GM21447 (cell line): ENCODE data around the gene MYCBPAP.

Experiments used
- ATAC-seq: cut with Tn5 transposase; IDR thresholded peaks from one replicate; pipeline ENCODE4 v1.9.1; 2021; ENCODE audit not compliant: unreplicated experiment

MYCBPAP gene

DNA sequence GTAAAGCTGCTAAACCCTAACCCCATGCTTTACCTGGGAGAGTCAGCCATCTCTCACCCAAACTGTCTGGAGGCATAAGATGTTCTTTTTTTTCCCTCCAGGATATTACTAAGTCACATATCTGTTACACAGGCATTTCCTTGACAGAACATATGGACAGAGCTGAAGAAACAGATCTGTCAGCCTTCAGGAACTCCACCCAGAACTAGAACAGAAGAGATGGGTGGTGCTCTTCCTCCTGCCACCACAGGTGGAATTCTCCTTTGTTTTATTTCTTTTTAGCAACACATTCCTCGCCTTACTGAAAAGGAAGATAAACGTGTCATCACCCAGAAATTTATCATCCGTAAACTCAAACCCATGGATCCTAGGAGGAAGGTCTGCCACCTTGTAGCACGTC, 8.8 kb downstream of the MYCBPAP start:
- ATAC-seq, result no peak

DNA sequence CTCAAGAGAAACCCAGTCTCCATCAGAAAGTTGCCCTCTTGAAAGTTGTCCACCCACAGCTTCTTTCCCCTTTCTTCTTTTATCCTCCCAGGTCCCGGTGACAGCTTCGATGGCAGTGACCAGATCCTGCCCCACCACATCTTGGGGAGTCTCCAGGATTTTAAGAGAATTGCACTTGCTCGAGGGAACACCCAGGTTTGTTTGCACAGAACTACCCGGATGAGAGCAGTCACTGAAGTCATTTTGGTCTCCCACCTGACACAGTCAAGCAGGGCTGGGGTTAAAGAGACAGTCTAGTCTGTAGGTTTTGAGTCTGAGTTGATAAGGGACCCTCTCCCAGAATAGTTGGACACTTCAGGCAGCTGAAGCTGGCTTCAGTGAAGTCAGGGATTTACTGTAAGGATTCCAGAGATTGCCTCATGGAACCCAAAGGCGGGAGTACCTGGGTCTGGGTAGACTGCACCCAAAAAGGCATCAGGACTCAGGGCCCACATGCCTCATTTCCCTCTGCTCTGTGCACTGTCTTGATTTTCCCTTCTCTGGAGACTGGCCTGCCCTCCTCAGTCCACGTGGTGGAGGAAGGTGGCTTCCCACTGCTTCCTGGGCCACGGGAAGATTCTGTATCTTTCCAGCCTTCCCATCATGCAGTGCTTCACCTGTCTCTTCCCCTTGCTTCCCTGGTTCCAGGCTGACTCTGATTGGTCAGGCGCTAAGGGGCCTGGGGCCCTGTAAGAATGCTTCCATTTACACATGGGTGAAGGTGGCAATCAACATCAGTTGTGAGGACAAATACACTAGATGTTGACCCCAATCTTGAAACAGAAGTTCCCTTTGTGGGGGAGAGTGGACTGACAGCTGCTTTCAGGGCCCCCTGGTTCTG, 9.5 kb downstream of the MYCBPAP start:
- ATAC-seq, result no peak

DNA sequence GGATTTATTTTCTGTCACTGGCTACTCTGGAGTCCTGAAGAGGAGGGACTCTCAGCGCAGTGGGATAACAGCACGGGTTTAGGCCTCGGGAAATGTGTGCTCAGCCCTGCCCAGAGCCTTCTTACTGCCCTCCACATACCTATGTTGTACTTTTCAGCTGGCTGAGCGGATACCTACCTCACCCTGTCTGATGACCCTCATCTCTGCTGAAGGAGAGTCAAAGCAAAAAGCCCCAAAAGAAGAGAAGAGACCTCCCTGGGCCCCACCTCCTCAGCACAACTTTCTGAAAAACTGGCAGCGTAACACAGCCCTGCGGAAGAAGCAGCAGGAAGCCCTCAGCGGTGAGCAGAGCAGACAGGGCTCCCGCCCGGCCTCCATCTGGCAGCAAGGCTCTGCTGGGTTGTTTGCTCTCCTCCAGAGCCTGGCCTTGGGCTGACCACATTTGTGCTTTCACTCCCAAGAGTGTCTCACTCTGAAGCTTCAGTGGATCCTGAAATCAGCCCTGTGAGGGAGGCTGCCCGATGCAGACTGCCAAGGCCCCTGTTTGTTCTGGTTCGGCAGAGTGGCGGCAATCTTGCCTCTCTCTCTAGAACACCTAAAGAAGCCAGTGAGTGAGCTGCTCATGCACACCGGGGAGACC, 10.3 kb downstream of the MYCBPAP start:
- ATAC-seq, result no peak

DNA sequence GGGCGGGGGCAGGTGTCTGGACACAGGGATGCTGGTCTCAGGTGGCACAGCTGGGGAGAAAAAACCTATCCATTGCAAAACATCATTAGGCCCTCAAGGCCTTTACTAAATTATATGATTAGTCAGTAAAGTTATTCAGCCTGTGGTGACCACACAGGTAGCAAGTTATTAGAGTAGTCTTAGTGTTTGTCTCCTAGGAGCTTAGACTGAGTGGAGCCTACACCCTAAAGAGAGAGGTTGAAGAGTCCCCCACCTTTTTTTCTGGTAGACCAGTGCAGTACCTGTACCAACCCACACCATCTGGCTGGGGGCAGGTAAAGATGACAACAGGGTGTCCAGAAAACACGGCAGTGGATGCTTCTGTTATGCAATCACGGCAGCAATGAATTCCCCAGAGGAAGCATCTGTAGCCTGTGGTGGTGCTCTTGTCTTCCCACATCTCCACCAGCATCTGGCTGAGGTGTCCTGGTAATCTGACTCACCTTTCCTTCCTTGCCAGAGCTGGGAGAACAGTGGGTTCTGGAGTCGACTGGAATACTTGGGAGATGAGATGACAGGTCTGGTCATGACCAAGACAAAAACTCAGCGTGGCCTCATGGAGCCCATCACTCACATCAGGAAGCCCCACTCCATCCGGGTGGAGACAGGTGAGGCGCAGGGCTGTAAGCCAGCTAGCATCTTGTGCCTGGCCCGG, 11.0 kb downstream of the MYCBPAP start:
- ATAC-seq, result no peak

DNA sequence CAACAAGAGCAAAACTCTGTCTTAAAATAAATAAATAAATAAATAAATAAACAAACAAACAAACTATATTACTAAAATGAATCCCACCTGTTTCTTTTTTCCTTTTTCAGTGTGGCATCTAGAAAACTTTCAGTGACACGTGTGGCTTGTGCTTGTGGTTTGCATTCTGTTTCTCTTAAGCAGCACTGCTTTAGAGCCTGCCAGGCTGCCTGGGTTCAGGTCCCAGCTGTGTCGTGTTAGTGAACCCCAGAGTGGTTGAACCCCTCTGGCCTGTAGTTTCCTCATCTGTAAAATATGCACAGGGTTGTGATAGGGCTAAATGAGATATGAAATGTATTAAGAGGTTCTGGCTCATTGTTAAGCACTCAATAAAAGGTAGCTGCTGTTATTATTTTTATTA, 12.2 kb downstream of the MYCBPAP start:
- no peak for ATAC-seq

DNA sequence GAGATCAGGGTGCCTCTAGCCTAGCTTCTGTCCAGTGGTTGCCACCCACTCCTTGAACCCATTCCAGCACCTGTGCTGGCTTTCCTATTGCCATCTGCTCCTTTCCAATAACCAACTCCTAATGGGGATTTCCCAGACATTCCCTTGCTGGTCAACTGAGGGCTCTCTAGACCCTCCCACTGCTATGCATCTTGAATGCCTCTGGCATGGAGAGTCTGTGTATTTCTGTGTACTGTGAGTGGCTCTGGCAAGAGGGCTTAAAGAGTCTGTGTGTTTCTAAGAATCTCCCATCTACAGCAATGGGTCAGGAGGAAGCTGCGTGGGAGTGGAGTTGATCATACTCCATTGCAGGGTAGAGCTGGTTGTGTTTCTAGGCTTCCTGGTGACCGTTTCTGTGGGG, 13.3 kb downstream of the MYCBPAP start:
- ATAC-seq, result no peak

DNA sequence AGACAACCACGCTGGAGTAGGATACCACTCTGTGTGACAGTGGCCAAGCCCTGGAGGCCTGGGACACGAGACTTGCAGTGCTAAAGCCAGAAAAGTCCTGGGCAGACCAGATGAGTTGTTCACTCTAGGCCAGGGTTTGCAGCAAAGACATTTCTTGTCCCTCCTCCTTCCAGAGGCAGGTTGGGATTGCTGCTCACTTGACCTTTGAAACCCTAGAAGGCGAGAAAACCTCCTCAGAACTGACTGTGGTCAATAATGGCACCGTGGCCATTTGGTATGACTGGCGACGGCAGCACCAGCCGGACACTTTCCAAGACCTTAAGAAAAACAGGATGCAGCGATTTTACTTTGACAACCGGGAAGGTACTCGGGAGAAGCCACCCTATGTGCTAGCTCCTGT, 14.5 kb downstream of the MYCBPAP start:
- no peak for ATAC-seq

DNA sequence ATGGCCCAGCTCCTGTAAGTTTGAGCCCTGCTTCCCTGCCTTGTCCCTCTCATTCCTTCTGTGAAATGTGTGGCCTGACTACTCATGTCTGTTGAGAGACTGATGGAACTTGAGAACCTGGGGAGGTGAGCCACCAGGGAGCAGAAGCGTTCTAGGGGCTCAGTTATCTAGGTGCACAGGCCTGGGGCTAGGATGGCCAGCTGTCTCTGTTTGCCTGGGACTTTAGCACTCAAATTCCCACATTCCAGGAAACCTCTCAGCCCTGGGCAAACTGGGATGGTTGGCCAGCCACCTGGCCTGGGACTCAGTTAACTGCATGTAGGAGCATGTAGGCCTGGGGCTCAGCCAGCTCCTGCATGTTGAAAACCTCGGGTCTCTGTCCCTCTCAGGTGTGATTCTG, 15.0 kb downstream of the MYCBPAP start:
- no peak for ATAC-seq

DNA sequence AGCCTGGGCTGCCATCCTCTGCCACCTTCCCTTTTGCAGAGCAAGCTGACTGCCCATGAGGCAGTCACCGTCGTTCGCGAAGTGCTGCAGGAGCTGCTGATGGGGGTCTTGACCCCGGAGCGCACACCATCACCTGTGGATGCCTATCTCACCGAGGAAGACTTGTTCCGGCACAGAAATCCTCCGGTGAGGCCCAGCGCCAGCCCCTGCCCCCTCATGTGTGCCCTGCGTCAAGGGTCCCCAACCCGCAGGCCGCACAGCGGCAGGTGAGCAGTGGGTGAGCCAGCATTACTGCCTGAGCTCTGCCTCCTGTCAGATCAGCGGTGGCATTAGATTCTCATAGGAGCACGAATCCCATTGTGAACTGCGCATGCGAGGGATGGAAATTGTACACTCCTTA, 16.6 kb downstream of the MYCBPAP start:
- no peak for ATAC-seq

DNA sequence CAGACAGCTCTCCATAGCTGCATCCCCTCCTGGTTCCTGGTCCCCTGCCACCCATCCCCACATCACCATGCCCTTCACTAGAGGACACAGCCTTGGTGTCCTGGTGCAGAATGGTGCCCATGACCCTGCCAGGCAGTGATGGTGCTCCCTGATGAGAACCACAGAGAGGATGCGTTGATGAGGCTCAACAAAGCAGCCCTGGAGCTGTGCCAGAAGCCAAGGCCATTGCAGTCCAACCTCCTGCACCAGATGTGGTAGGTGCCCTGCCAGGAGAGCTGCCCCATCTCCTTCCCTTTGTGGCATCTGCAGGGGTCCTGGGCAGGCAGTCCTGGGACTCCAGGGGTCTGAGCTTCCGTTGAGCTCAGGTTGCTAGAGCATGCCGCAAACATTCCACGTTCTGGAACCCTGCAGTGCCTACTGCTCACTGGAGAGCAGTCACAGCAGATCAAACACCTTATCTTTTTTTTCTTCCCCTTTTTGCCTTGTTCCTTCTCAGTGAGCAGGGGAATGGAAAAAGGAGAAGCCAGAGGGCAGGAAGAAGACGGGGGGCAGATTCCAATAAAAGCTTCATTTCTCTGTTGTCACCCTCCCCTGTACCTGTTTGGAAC, 19.0 kb downstream of the MYCBPAP start:
- ATAC-seq, result no peak

DNA sequence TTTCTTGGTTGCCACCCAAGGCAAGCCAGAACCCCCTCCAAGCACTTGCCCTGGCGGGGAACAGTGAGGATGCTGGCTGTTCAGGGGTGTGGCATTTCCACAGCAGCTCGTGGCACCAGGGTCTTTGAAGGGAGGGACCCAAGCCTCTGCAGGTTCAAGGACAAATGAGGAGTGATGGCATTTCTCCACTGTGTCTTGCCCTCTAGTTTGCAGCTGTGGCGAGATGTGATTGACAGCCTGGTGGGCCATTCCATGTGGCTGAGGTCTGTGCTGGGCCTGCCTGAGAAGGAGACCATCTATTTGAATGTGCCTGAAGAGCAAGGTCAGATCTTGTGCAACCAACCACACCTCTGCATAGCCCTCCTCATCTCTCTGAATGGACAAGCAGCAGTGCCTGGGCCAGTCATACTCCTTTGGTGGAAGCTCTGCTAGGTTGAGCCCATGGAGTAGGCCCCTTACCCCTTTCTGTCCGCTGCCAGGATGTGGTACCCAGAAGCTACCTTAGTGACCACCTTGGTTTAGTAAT, 19.8 kb downstream of the MYCBPAP start:
- ATAC-seq, result no peak

DNA sequence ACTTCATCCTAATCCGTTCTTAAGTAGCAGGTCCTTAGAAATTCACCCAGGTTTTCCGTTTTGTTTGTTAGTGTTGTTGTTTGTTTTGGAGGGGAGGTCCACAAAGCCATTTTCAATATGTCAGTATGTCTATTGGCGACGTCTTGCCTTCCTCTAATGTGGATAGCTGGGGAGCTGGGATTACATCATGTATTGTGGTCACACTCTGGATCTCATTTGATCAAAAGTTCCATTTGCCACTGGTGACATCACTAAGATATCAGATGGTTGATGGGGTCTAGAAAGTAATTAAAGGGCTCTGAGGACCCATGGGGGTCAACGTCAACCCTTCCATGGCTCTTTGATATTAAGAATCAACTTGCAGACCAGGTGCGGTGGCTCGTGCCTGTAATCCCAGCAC, 21.6 kb downstream of the MYCBPAP start:
- no peak for ATAC-seq

DNA sequence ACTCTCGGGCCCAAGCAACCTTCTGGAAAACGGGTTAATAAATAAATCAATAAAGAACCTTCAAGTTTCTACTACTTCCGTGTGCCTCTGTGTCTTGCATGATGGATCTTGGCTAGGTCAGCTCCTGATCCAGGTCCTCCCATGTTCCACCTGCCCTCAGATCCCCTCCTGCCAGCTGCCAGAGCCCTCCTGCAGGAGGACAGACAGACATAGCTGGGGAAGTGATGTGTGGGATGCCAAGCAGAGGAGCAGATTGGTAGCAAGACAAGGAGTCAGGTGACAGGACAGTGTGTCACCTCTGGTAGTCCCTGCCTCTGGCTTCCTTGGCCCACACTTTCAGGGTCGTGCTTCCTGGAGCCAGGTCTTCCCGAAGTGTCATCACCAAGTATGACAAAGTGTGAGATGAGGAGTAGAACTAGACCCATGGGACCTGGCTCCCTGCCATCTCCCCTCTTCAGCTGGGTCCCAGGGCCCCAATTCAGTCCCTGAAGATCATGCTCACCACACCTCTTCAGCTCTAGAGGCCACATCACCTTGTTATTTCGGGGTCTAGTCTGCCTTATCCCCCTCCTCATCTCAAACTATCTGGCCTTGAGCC, 23.3 kb downstream of the MYCBPAP start:
- ATAC-seq, result no peak

DNA sequence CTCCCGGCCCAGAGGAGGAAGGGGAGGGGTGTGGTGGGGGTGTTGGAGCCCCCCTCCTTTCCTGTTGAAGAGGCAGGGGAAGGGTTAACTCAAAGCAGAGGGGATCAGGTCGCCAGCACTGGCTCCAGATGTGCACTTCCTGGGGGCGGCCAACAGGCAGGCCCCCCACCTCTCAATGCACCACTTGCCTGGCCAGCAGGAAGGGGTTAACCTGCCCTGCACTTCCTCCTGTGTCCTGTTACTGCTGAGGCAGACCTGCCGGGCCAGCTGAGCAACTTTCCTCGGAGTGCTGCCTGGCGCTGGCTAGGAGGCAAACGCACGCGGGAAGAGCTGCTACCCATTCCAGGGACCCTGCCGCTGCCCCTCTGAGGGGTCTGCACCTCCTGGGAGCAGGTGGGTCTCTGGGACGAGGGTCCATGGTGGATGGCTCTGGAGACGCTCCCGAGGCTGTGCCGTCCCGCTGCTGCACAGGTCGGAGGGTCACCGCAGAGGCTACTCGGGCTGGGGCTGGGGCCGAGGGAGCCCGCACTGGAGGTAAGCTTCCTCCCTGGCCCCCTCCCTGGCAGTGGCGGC, 24.3 kb downstream of the MYCBPAP start, which contains the start of gene EPN3:
Gene EPN3 (plus strand): TSS at position 284 of the 573 bp plus-strand sequence. CDS start 3,822 bp downstream, outside the sequence.
- no peak for ATAC-seq

DNA sequence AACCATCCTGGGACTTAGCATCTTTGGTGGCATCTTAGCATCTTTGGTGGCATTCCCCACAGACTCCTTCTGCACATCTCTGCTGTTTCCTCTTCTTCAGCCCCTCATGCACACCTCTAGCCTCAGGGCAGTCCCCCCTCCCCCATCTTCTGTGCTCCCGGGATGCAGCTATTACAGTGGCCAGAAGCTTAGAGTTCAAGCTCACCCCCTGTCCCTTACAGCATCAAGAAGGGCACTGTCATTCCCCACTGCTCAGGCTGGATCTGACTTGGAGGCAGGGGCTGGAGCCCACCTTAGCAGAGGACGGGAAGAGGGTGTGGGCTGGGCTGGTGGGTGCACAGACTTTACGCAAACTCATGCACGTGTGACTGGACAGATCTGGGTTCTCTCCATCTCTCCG, 24.9 kb downstream of the MYCBPAP start:
- no peak for ATAC-seq

DNA sequence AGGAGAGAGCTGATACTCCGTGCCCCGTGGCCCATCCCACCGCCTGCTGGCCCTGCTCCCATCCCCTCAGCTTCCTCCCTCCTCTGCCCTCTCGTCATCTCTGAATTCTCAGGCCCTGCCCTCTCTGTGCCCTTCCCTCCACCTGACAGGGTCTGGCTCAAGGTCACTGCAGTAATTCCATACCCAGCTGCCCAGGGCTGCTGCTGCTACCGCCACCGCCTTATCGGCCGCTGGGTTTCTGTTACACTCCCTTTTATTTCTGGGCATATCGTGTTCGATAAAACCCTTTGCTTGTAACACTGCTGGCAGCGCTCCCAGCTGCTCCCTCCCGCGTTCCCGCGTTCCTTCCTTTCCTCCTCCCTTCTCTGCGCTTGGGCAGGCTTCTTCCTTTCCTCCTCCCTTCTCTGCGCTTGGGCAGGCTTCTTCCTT, 25.5 kb downstream of the MYCBPAP start:
- ATAC-seq, result no peak

DNA sequence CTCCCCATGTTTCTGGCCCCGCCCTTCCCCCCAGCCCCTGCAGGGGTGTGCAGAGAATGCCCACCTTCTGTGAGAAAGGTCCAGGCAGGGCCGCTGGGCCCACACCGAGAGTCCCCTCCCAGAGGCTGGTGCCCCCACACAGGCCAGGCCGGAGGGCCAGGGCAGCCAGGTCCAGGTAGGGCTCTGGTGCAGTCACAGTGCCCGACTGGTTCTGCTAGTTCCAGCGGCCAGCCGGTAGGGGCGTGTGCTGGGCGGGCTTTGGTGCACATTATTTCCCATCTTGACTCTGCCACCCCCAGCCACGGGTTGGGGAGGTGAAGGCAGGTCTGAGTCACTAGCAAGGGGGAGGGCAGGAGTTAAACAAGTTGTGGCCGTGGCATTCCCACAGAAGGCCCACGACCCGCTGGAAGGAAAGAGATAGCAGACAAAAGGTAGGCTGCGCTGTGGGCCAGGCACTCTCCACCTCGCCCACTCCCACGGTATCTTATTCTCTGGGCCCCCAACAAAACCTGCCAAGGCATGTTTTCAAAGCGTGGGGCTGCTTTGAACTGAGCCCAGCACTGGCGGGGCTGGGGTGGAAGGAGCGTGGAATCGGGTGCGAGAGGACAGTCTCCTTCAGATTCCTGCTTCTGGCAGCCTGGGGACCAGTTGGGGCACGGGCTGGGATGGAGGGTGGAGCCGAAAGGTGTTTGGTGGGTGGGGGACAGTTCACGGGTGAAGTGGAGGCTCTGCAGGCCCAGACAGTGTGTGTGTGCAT, 26.2 kb downstream of the MYCBPAP start:
- no peak for ATAC-seq

DNA sequence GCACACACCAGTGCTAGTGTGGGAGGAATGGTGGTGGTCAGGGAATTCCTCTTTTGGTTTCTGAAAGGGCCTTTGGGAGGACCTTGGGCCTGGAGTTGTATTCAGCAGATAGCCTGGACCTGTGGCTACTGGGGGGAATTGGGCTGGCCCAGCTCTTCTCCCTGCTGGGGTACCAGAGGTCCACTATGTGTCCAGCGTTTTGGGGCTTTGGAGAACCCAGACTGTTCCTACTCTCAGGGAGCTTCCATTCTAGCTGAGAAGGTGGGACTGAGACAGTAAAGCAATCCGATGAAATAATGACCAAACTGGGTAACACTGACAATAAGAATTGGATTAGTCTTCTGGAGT, 26.7 kb downstream of the MYCBPAP start:
- ATAC-seq, result no peak

DNA sequence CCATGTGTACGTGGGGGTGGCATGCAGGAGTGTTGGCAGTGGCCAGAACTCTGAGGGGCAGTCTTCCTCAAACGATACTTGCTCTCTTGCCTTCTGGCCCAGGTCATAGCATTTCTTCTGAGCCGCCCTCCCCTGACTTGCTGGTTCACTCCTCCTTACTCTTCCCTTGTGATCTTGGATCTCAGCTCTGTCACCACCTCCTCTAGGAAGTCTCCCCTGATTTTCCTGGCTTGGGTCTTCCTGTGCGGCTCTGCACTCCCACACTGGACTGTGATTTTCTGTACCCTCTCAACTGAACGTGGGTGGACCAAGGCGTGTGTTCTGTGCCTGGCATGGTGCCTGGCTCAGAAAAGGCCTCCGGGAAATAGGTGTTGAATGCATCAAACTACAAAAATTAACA, 27.2 kb downstream of the MYCBPAP start:
- no peak for ATAC-seq
